Naive thymus-derived CD8-positive, alpha-beta T cell (primary cell): ENCODE measurements around the gene CDH4. TPM values are rescaled to one million over a fixed set of nuclear protein-coding genes. Genes with fewer than 3 reads are reported as not detected.
"Not testable (repeated sequence)": the region's sequence is repeated elsewhere in the genome, so short reads cannot be mapped to it uniquely, and the experiment has no call there.

Experiments
- ATAC-seq, 2 donors: fragments of 150-1000 bp; cut with Tn5 transposase in 1 of 2; sonication (Bioruptor Pico), chemical (Tn5 transposase) in 1 of 2; 1 replicate in 1 of 2; 2 replicates in 1 of 2; pipeline ENCODE4 v1.10.0; 2021; ENCODE audit warnings: mild to moderate bottlenecking in 2 of 2, moderate library complexity in 2 of 2
- POLR2A ChIA-PET: fragments of 350-600 bp; sonication (Branson Sonifier 250); formaldehyde crosslinking; loops from one replicate; lab custom pipeline; 2021; ENCODE audit warnings: antibody characterized with exemption; lab: Charles Lee
- DNase-seq, 10 donors: peaks; one replicate each; pipeline versions ENCODE4 v3.0.0 to v3.0.0-alpha.2; 2020 to 2022
- H3K27ac Mint-ChIP-seq, 10 donors: one replicate each; pipeline ENCODE4 v1.8.0; 2020 to 2022; ENCODE audit warnings: mild to moderate bottlenecking in 10 of 10, mixed read lengths in 10 of 10, moderate library complexity in 4 of 10, inconsistent platforms in 1 of 10
- H3K27me3 Mint-ChIP-seq, 5 donors: one replicate each; pipeline ENCODE4 v1.8.0; 2021 to 2022; ENCODE audit warnings: mixed read lengths in 5 of 5
- H3K36me3 Mint-ChIP-seq, 3 donors: one replicate each; pipeline ENCODE4 v1.8.0; 2020 to 2022; ENCODE audit warnings: mixed read lengths in 3 of 3, mild to moderate bottlenecking in 2 of 3, inconsistent platforms in 1 of 3
- H3K4me1 Mint-ChIP-seq, 4 donors: one replicate each; pipeline ENCODE4 v1.8.0; 2021 to 2022; ENCODE audit warnings: mixed read lengths in 4 of 4
- H3K4me3 Mint-ChIP-seq, 10 donors: one replicate each; pipeline ENCODE4 v1.8.0; 2020 to 2022; ENCODE audit warnings: mild to moderate bottlenecking in 10 of 10, mixed read lengths in 10 of 10, moderate library complexity in 6 of 10, inconsistent platforms in 1 of 10
- H3K9me3 Mint-ChIP-seq, 9 donors: one replicate each; pipeline ENCODE4 v1.8.0; 2020 to 2022; ENCODE audit warnings: mixed read lengths in 9 of 9, mild to moderate bottlenecking in 3 of 9, inconsistent platforms in 1 of 9, moderate library complexity in 1 of 9
- microRNA-seq: library from miRNA; unstranded; fragments of <30 nt; microRNA quantifications from one replicate; pipeline ENCODE4 v1.2.0, GENCODE V29; 2022; ENCODE audit warnings: borderline microRNAs expressed
- polyA plus RNA-seq, 3 donors: library from polyadenylated mRNA; unstranded; fragments of 300-500 nt; fragmentation: Illumina TruSeq; gene quantifications; one replicate each; pipeline ENCODE4 v1.2.3, GENCODE V29; 2021
- total RNA-seq, 8 experiments: library from RNA in 2 of 8; stranded (reverse) in 2 of 8; gene quantifications; one replicate each; pipeline ENCODE4 v1.2.3 and lab custom pipeline; 2021 to 2026

CDH4 gene
- total and polyA plus RNA-seq, 5 experiments from 2014 or later, result 0.07 to 0.44 (median 0.15) TPM; not detected in 1

DNA sequence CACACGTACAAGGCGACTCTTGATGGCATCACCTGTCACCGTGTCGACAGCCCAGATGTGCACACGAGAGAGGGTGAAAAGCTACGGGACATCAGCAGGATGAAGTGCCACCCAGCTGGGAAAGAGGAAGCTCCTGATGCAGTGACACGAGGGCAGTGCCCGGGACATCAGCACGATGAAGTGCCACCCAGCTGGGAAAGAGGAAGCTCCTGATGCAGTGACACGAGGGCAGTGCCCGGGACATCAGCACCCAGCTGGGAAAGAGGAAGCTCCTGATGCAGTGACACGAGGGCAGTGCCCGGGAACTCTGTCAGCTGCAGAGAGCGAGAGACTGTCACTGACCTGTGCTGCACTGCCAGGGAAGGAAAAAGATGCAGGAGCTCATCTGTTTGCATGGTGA lies 732.4 kb downstream of the CDH4 start:
- H3K4me3 Mint-ChIP-seq, H3K27me3 Mint-ChIP-seq, ATAC-seq, DNase-seq: not testable (repeated sequence)
- Mint-ChIP-seq H3K9me3 (peaks cover 0 to 36% (median 10%) of the 10 kb centered on the region in 9 donors), H3K36me3 (peaks cover 21 to 52% (median 33%) of the 10 kb centered on the region in 3 donors), H3K4me1 (peaks cover 16 to 45% (median 23%) of the 10 kb centered on the region in 4 donors), H3K27ac (peak overlapping the region in 2 of 10 donors; percentile 18 to 39)
- POLR2A ChIA-PET, result interaction anchor here (1.0 to 1.2 kb wide), 2 partner anchors 11 to 16 kb away, joined by 3 read pairs; no protein-coding TSS in a partner anchor

DNA sequence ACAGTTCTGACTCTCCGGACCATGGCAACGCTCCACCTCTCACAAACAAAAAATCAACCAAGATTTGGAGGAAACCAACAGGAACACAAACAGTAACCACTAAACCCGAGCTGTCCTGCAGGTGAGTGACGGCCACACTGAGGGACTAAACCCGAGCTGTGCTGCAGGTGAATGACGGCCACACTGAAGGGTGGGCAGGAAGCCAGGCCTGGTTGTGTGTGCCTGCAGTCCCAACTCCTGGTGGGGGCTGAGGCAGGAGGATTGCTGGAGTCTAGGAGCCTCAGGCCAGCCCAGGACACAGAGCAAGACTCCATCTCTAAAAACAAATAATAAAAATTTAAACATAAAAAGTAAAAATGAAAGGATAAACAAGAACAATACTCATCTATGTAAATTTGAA lies 733.0 kb downstream of the CDH4 start:
- ATAC-seq, result no peak
- POLR2A ChIA-PET, result no interaction called here
- no peak for DNase-seq
- H3K9me3 Mint-ChIP-seq, result peaks cover 0 to 36% (median 10%) of the 10 kb centered on the region in 9 donors
- peaks cover 21 to 58% (median 38%) of the 10 kb centered on the region in 3 donors for H3K36me3 Mint-ChIP-seq
- peaks cover 16 to 45% (median 26%) of the 10 kb centered on the region in 4 donors for H3K4me1 Mint-ChIP-seq
- peak overlapping the region in 1 of 10 donors; percentile 24 for H3K4me3 Mint-ChIP-seq
- H3K27ac Mint-ChIP-seq, result peak overlapping the region in 1 of 10 donors; percentile 37
- H3K27me3 Mint-ChIP-seq, result no peaks in the 10 kb centered on the region

DNA sequence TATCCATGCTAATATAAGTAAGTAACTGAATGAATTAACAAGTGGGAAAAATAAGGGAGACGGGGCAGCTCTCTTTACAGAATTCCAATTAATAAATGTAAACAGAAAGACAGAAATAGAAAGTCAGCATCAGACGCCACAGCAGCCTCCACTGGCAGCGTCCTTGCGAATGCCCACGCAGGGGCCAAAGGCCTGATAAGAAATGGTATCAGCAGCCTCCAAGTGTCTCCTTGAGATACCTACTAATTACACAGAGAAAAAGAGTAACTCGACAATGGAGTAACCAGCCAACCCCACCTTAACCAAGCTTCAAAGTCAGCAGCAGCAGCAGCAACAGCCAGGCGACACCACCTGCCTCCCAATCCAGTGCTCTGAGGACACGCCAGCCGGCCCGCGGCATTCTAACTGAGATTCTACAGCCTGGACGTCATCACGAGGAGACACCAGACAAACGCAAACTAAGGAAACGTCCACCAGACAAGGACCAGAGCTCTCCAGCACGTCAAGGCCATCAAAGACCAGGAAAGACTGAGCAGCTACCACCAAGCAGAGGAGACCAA lies 734.8 kb downstream of the CDH4 start:
- Mint-ChIP-seq H3K9me3 (peaks cover 0 to 32% (median 23%) of the 10 kb centered on the region in 9 donors), H3K36me3 (peaks cover 26 to 71% (median 54%) of the 10 kb centered on the region in 3 donors), H3K27me3 (no peaks in the 10 kb centered on the region), H3K27ac (no peak overlapping the region), H3K4me3 (no peak overlapping the region), H3K4me1 (peaks cover 7 to 31% (median 21%) of the 10 kb centered on the region in 4 donors)
- no peak for ATAC-seq
- POLR2A ChIA-PET, result no interaction called here
- no peak for DNase-seq

DNA sequence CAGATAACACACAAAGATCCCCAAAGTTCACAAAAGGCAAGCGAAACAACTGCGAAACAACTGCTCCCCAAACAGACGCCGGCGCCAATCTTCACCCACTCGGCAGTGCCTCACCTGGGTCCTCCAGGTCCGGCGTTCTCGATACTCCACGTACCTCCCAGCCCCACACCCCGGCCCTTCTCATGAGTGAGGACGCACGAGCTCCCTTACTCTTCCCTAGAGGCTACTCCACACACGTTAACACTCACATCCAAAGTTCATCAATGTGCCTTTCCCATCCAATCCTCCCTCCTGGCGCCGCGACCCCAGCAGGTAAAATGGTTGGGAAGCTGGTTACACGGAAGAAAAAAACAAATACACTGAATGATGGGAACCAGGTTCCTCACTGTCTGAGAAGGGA lies 736.6 kb downstream of the CDH4 start:
- H3K27me3 Mint-ChIP-seq, result no peaks in the 10 kb centered on the region
- POLR2A ChIA-PET, result no interaction called here
- H3K9me3 Mint-ChIP-seq, result peaks cover 0 to 32% (median 22%) of the 10 kb centered on the region in 9 donors
- peaks cover 0 to 23% (median 16%) of the 10 kb centered on the region in 4 donors for H3K4me1 Mint-ChIP-seq
- no peak overlapping the region for H3K27ac Mint-ChIP-seq
- DNase-seq (no peak), ATAC-seq (no peak)
- H3K36me3 Mint-ChIP-seq, result peaks cover 38 to 79% (median 70%) of the 10 kb centered on the region in 3 donors
- no peak overlapping the region for H3K4me3 Mint-ChIP-seq

DNA sequence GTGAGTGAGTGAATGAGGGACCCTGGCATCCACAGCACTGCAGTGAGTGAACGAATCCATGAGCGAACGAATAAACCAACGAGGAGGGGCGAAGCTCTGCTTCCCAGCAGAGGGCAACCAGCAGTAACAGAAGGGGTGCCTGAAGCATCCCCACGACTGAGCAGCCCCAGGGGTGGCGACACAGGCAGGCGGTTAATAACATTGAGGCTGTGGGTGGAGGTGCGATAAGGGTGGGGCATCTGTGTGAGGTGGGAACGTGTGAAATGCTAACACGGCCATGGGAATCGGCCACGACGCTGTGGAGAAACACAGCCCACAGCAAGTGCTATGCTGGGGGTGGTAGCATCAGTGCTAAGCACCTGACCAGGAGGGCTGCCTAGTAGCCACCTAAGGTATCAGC lies 737.7 kb downstream of the CDH4 start:
- peaks cover 0 to 27% (median 19%) of the 10 kb centered on the region in 9 donors for H3K9me3 Mint-ChIP-seq
- H3K27ac Mint-ChIP-seq, result peak overlapping the region in 1 of 10 donors; percentile 52
- H3K27me3 Mint-ChIP-seq, result no peaks in the 10 kb centered on the region
- DNase-seq (no peak), ATAC-seq (no peak)
- peak overlapping the region in 1 of 10 donors; percentile 53 for H3K4me3 Mint-ChIP-seq
- POLR2A ChIA-PET, result no interaction called here
- peaks cover 0 to 20% (median 11%) of the 10 kb centered on the region in 4 donors for H3K4me1 Mint-ChIP-seq
- H3K36me3 Mint-ChIP-seq, result peaks cover 43 to 80% (median 73%) of the 10 kb centered on the region in 3 donors

Small RNA genes within 50 kb of the gene (microRNA-seq; reads per million reads assigned to microRNA genes)
- gene MIR1257, result not detected
